Fibroblast of skin of left quadriceps (primary cell): ENCODE data around the gene ZNF469.

ENCODE experiments used
- DNase-seq, 2 experiments: peaks; one replicate each; pipeline ENCODE4 v3.0.0-alpha.2; 2013; ENCODE audit warnings: low read depth in 2 of 2

ZNF469 gene

DNA sequence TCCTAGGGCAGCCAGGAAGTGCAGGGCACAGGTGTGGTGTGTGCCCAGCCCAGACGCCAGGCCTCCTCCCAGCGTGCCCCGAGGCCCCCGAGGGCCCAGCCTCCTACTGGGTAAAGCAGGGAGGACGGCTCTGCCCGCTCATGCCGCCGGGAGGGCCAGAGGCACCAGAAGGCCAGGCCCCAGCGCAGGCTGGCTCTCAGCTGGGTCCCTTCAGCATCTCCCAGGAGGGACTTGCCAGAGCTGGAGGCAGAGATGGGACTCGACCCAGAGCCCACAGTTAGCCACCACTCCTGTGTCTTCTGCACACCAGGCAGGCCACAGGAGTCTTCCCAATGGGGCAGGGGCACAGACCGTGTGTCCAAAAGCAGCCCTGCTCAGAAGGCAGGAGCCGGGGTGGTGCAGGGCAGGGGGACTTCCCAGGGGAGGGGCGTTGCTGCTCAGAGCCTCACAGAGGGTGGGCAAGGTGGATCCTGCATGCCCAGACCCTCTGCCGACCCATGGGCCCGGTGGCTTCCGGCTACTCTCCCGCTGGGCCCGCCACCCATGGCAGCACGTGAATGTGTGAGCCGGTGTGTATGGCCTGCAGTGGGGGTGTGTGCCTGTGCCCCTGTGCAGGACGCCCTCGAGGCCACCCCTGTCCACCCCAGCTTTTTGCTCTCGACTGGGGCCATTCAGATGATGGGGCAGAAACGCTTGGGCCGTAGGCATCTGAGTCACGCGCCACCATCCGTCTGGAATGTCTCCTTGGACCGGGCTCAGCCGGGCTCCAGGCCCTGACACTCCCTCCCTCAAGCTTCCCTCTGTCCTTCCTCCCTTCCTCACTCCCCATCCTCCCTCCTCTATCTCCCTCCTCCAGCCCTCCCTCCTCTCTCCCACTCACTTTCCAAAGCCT is 5.7 kb upstream of the ZNF469 start:
- no peak for DNase-seq

DNA sequence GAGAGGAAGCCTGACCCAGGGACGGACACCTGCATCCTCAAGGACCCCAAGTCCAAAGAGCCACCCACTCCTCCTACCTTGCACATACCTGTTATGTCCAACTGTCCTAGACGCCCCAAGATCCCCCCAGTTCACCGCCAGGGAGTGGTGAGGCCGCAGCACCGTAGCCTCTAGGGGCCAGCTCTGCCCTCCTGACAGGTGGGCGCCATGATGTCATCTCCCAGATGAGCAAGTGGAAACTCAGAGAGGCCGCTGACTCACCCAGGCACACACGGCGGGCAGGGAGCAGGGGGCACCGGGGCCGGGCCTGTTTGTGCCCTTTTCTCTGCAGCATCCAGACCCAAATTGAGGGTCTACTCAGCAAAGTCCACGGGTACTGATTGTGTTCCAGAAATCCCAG is 4.8 kb upstream of the ZNF469 start:
- no peak for DNase-seq

DNA sequence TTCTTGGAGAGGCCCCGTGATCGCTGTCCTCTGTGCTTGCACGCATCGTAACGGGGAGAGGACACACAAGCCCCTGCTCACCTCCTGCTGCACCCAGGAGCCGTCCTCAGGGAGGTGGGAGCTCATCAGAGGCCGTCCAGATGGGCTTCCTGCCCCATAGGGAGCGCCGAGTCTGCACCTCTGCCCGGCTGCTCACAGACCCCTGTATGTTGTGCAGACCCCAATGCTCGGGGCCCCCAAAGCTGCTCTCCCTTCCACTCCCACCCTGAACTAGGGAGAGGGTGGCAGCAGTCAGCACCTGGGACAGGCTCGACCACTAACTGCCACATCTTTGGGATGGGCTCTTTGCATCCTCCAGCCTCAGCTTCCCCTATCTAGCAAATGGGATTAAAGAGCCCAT is 4.4 kb upstream of the ZNF469 start:
- DNase-seq = no peak

DNA sequence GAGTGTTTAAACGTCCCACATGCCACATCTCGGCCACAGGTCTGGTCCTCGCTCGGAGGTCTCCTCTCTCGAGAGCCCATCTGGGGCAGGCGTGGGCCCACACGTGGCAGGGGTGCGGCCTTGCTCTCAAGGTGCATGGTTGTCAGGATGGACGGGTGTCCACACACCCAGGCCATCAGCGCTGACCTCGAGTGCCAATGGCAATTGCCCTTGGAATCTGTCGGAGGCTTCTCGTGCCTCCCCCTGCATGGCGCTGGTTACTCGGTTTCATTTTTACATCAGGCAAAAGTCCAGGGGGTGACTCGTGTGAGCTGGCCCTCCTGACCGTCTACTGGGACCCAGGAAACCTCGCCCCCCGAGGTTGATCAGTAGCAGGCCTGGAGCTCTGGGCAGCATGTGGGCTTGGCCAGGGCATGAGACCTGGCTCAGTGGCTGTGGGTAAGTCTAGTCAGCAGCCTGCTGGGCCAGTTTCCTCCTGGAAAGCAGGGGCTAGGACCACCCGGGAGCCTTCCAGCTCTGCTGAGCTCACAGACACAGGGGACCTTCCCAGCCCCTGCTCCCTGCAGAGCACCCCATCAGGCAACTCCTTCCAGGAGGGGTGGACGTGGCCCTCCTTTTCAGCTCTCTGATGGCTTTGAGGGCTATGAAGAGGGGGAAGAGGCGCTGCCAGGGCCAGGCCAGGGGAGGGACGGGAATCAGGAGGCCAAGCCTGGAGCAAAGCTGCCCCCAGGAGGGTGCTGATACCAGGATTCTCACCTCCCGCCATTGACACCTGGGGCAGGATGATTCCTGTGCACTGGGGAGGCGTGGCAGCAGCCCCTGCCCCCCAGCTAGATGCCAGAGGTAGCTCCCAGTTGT is 3.7 kb upstream of the ZNF469 start:
- no peak for DNase-seq

DNA sequence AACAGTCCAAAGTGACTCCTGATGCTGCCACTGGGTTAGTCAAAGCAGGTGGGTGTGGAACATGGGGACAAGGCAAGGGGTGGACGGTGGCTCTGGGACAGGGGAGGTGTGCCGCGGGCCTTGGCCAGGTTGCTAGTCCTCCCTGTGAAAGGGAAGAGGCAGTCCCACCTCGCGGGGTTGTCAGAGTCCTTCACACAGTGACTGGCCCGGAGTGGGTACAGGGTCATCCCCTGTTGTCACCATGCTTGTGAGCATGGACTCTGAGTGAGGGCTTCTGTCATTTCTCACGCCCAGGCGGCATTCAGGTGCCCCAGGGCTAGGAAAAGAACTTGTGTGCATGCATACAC is 3.1 kb upstream of the ZNF469 start:
- DNase-seq = no peak

DNA sequence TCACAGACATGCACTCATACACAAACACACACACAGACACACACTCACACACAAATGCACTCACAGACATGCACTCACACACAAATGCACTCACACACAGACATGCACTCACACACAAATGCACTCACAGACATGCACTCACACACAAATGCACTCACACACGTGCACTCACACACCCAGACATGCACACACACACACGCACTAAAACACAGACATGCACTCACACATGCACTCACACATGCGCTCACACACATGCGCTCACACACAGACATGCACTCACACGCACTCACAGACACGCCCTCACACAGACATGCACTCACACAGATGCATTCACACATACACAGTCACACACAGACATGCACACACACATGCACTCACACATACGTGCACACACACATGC is 2.7 kb upstream of the ZNF469 start:
- no peak for DNase-seq

DNA sequence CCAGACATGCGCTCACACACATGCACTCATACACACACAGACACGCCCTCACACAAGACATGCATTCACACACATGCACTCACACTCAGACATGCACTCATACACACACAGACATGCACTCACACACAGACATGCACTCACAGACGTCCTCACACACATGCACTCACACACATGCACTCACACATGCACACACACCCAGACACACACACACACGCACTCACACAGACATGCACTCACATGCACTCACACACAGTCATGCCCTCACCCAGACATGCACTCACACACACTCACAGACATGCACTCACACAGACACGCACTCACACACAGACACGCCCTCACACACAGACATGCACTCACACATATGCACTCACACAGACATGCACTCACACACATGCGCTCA is 2.1 kb upstream of the ZNF469 start:
- no peak for DNase-seq

DNA sequence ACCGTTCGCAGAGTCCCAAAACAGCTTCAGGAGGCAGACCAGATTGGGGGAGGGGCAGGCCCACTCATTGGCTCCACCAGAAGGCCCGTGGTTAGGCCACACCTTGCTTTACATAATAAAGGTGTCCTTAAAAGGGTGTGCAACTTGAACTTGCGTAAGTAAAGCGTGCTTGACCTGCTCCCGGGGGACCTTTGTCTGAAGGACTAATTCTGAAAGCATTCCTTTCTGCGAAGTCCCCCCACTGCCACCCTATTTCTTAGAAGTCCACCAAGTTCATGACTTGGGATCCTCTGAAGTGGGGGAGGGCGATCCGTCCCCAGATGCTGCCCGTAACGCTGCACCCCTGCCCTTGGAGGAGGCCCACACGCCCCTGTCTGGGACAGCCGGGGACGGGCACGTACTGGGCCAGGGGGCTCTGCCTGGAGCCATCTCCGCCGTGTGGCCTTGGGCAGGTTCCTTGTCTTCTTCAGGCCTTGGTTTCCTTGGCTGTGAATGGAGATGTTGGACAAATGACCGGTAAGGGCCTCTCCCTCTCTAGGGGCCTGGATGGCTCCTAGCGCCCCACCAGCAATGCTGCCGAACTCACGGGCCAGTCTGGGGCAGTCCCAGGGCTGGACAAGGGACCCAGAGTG is 823 bp upstream of the ZNF469 start:
- DNase-seq = no peak

DNA sequence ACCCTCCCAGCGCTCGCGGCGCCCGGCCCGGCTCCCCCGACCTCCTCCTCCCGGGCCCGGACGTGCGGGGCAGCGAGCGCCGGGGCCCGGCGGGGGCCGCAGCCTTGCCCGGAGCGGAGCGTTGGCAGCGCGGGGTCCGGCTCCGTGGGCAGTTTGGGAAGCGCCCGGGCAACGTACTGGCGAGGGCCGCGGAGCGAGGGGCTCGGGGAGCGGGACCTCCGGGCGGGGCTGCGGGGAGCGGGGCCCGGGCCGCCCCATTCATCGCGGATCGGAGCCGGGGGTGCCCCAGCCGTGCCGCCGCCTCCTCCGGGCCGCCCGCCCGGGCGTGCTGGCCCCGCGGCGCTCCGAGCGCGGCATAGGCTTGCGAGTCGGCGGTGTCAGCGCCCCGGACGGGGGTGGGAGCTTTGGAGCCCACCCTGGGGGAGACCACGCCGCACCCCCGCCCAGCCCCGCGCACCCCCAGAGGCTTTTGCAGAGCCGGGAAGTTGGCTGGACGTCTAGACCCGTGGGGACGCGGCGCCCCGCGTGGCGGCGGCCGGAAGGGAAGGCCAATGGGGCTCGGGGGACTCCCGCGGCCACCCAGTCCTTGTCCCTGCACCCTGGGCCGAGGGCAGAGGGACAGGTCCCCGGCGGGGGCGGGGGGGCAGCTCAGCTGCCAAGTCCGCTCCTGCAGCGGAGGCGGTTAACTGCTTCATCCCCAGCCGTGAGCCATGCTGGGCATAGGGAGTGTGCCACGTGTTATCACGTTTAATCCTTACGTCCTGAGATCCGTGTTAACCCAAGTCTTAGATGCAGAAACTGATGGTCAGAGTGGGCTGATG is 852 bp downstream of the ZNF469 start:
- DNase-seq = peak; percentile 18 to 34

DNA sequence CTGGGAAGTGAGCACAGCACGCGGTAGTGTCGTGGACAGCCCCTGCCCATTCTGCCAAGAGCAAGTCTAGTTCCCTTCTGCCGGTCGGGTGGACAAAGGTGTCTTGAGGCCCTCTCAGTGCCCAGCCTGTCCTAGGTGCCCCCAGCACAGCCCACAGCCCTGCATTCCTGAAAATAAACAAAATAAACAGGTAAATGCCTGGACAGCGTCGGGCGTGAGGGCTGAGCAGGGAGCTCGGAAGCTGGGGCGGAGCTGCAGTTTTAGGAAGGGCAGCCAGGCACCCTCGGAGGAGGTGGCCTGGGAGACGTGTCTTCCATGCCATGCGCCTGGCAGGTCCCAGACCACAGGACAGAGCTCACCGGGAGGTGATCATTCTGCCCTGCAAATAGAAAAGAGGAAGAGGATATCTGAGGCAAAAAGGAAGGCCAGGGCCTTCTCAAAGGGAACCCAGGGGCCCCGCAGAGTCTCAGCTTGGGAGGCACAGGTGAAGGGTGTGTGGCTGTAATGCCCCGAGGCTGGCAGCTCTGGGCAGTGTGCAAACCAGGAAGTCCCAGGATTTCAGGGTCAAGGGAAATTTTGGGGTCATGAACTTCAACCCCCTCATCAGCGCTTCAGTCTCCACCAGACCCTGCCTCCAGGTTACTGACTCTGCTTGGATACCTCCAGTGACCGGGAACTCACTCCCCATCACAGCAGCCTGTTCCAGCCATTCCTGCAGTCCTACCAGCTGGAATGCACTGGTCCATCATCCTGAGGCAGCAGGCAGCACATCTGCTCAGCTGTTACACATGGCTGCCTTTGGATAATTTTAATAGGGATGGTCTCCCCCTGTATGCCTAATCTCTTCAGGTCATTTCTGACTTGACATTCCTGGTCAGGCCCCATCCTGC is 1.7 kb downstream of the ZNF469 start:
- DNase-seq = no peak

DNA sequence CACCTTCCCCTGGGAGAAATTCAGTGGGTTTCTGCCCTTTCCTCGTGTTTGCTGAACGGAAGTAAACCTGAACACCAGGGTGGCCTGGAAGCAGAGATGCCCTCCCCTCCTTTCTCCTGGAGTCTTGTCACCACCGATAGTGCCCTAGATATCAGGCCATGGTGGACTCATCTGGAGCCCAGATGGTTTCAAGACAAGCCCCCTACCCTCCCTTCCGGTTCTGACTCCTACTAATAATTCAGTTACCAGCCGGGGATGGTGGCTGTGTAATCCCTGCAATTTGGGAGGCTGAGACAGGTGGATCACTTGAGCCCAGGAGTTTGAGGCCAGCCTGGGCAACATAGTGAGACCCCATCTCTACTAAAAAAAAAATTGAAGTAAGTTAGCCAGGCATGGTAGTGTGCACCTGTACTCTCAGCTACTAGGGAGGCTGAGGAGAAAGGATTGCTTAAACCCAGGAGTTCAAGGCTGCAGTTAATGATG is 2.4 kb downstream of the ZNF469 start:
- no peak for DNase-seq

DNA sequence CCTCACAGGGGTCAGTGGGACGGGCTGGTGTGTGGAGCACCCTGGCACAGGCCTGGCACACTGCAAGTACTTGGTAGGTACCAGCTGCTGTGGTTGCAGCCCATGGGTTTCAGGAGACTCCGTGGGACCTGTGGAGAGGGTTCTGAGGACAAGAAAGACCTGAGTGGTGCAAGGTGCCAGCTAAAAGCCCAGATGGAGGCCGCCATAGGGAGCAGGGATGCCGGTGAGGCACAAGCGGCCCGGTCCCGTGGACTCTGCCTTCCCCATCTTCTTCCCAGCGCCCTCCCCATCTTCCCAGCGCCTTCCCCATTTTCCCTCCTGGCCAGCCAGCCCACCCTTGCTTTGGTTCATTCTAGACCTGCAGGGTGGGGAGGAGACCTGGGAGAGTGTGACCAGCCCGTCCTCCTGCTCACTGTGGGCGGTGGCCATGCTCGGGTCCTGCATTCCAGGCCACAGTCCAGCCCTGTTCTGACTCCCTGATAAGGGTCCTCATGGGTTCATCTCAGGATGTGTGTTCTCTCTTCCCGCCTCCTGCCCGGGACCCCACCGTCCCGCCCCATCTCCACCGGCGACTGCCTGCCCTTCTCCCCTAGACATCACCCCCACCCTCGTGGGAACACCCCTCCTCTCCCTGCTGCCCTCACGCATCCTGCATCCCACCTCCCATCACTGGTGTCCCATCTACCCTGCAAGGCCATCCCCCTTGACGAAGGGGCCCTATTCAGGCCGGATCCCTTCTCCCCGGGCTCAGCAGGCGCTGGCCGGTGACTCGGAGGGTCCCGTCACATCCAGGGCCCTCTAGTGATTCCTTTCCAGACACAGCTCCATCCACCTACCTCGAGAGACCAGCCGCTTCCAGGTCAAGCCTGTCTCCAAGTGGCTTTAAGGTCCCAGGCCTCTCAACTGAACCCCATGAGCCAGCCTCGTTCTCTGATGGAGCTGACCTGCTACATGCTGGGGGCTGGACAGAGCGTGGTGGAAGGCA is 3.4 kb downstream of the ZNF469 start:
- no peak for DNase-seq

DNA sequence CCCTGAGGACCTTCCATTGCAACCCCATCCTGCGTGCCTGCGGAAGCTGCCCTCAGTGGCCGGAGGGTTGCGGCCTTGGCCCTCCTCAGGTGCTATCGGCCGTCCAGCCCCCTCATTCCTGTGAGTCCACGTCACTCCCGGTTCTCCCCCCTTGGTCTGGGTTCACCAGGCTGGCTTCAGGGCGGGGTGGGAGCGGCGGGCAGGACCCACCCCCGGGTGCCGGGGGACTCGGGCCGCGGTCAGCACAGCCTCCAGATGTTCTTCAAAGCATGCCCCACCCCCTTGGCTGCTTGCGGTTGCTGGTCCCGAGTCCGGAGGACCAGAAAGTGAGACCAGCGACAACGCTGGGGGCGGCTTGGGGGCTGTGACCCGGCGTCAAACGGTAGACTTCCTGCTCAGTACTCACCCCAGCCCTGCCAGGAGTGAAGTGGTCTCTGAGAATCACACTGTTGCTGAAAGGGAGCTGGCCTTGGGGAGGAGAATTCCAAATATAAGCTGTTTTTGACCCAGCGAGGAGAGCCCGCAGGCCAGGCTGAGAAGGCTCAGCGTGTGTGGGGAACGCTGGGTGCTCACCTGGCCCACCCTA is 4.5 kb downstream of the ZNF469 start:
- no peak for DNase-seq

DNA sequence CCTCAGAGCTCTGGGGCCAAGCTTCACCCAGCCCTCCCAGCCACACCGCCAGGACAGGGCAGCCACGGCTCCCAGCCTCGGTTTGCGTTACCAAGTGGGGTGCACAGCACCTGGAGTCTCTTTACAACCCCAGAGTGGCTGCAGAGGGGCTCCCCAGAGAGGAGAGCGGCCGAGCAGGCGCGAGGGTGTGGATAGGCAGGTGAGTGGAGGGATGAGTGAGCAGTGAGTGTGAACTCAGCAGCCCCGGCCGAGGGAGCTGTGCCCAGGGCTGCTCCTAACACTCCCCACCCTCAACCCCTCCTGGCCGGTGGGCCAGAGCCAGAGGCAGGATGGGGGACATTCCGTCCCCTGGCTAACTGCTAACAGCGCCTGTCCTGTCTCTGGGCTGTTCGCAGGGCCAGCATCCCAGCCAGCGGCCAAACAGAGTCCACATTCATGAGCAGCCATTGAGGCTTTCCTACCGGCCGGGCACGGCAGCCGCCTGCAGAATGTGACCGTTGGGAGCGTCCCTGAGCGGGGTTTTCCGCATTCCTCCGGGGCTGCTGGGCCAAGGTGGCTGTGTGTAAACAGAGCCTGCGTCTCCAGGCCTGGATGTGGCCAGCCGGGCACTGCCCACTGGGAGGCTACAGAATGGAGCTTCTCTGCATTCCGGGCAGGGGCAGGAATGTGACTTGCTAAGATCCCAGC is 5.3 kb downstream of the ZNF469 start:
- no peak for DNase-seq

DNA sequence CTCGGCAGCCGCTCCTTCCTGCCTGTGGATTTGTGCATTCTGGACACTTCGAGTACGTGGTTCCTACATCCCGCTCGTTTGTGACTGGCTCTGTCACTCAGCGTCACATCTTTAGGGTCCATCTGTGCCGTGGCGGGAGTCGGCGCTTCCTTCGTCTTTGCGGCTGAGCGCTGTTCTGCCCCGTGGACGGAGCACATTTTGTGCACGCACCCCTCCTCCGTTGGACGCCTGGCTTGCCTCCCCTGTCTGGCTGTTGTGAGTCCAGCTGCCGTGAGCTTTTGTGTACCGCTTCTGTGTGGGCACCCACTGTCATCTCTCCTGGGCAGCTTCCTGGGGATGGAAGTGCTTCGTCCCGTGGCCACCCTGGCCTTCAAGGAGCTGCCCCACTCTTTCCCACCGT is 6.4 kb downstream of the ZNF469 start:
- no peak for DNase-seq

DNA sequence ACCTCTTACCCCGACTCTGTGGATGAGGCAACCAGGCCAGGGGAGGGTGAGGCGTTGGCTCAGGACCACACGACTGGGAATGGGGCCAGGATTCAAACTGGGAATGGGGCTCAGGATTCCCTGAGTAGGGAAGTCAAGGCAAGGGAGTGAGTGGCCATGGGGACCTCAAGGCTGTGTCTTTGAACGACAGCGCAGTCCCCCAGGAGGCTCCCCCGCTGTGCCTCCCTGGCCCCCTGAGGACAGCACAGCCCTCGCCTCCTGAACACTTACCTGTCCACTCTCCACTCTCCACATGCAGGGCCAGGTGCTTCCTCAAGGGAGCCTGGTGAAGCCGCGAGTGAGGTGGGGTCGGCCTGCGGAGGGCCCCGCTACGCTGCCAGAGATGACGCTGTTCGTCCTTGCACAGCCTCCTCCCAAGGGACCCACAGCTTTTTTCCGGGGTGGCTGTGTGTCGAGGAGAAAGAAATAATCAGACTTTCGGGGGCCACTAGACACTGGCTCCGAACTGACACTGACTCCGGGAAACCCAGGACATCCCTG is 6.9 kb downstream of the ZNF469 start:
- no peak for DNase-seq

DNA sequence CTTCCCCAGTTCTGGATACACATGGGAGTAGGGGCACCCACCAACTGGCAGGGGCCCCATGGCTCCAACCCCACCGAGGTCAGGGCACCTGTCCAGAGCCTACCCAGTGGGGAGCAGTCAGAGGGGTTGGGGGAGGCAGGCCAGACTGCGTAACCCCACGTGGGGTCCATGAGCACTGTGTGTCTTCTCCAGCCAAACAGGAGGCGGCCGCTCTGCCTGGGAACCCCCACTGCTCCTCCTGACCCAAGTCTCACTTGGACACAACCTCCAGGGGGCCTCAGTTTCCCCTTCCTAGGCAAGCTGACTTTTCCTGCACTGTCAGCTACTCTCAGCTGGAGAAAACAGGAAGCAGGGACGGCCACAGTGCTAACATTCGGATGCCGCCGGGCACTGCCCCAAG is 7.5 kb downstream of the ZNF469 start:
- DNase-seq = no peak

DNA sequence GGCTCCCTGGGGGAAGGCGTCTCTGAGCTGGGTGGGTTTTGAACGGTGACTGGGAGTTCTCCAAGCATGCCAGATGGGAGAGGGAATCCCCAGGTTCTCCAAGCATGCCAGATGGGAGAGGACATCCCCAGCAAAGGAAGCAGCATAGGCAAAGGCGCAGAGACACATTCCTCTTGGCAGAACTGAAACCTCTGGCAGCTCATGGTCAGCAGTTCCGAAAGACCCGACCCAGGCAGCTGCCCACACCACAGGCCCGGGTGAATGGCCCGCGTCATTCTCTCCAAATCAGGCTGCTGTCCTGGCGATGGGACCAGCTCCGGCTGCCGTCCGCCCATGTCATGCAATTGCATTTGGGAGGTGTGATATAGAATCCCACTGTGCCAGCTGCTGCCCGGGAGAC is 8.0 kb downstream of the ZNF469 start:
- no peak for DNase-seq
